HCT116 (cell line): ENCODE measurements around the gene RASGRP2. TPM values are rescaled to one million over a fixed set of nuclear protein-coding genes. Genes with fewer than 3 reads are reported as not detected.

Source experiments
- ATAC-seq: fragments of 200-7000 bp; cut with Tn5 transposase; 2 replicates; pipeline ENCODE4 v1.9.1; 2020; ENCODE audit warnings: mild to moderate bottlenecking, moderate library complexity
- BruUV-seq: library from RNA; stranded (reverse); fragments of 400-500 nt; replicated peaks from 2 replicates; lab custom pipeline; 2021; lab: Mats Ljungman, UMichigan
- CTCF ChIA-PET: fragments of 300-600 bp; sonication (Branson Sonifier 250); formaldehyde crosslinking; loops from one replicate; lab custom pipeline; 2021; ENCODE audit warnings: antibody characterized with exemption; lab: Charles Lee
- POLR2A ChIA-PET: fragments of 300-600, 350-600 bp; sonication (Branson Sonifier 250); formaldehyde crosslinking; loops from one replicate; lab custom pipeline; 2021; ENCODE audit warnings: antibody characterized with exemption; lab: Charles Lee
- RAD21 ChIA-PET, 2 experiments: fragments of 300-600 bp; sonication (Branson Sonifier 250); formaldehyde crosslinking; loops; one replicate each; lab custom pipeline; 2023; ENCODE audit warnings: low total read pairs in 2 of 2; ENCODE audit not compliant: uncharacterized antibody in 2 of 2, unreplicated experiment in 2 of 2, low non-redundant PET in 1 of 2; lab: Charles Lee
- DNase-seq: peaks from one replicate; pipeline ENCODE4 v3.0.0-alpha.2; 2010; ENCODE audit warnings: low read depth, low spot score
- H2AFZ ChIP-seq: fragments of 200-600 bp; shearing (Covaris generic), sonication (generic); 2 replicates; pipeline ENCODE4 v1.6.1; 2017; ENCODE audit warnings: low read depth, mixed run types, mixed read lengths, antibody characterized with exemption, low read length; ENCODE audit not compliant: poor library complexity, severe bottlenecking
- H3K27ac ChIP-seq: 2 replicates; pipeline ENCODE4 v1.5.1; 2012; ENCODE audit warnings: low read depth, low read length
- H3K27me3 ChIP-seq: fragments of 200-600 bp; sonication (generic); 2 replicates; pipeline ENCODE4 v1.6.1; 2016; ENCODE audit warnings: mixed run types, low read length, mixed read lengths; ENCODE audit not compliant: insufficient read depth
- H3K36me3 ChIP-seq, 2 experiments: fragments of 200-500 bp in 1 of 2; fragments of 200-600 bp in 1 of 2; sonication (Bioruptor generic) in 1 of 2; sonication (generic) in 1 of 2; 2 replicates each; pipeline versions ENCODE4 v1.5.1 to v1.6.1; 2014 to 2016; ENCODE audit warnings: low read length in 2 of 2, inconsistent platforms in 1 of 2, mixed read lengths in 1 of 2, mixed run types in 1 of 2; ENCODE audit not compliant: insufficient read depth in 2 of 2, control insufficient read depth in 1 of 2
- H3K4me1 ChIP-seq, 2 experiments: fragments of 200-600 bp in 1 of 2; sonication (generic) in 1 of 2; 2 replicates each; pipeline versions ENCODE4 v1.5.1 to v1.6.1; 2012 to 2017; ENCODE audit warnings: low read length in 2 of 2, inconsistent platforms in 1 of 2, mild to moderate bottlenecking in 1 of 2, mixed read lengths in 1 of 2, mixed run types in 1 of 2, moderate library complexity in 1 of 2; ENCODE audit not compliant: insufficient read depth in 2 of 2, control insufficient read depth in 1 of 2
- H3K4me2 ChIP-seq: fragments of 200-600 bp; sonication (generic); 2 replicates; pipeline ENCODE4 v1.6.1; 2017; ENCODE audit warnings: mixed run types, low read length, mixed read lengths
- H3K4me3 ChIP-seq, 2 experiments: fragments of 200-600 bp in 1 of 2; sonication (generic) in 1 of 2; replicated peaks in 1 of 2; 2 replicates each; pipeline ENCODE4 v1.5.1; 2011 to 2016; ENCODE audit warnings: low read length in 2 of 2, control low read depth in 1 of 2, low read depth in 1 of 2, mild to moderate bottlenecking in 1 of 2, mixed read lengths in 1 of 2, mixed run types in 1 of 2
- H3K79me2 ChIP-seq: fragments of 200-600 bp; sonication (generic); 2 replicates; pipeline ENCODE4 v1.6.1; 2017; ENCODE audit warnings: mild to moderate bottlenecking, mixed run types, low read length, moderate library complexity, mixed read lengths; ENCODE audit not compliant: insufficient read depth
- H3K9ac ChIP-seq: fragments of 200-600 bp; sonication (generic); 2 replicates; pipeline ENCODE4 v1.6.1; 2016; ENCODE audit warnings: low read length, mixed read lengths
- H3K9me2 ChIP-seq: fragments of 200-600 bp; sonication (generic), shearing (Covaris generic); 2 replicates; pipeline ENCODE4 v1.6.1; 2017; ENCODE audit warnings: mixed run types, mild to moderate bottlenecking, moderate library complexity; ENCODE audit not compliant: insufficient read depth
- H3K9me3 ChIP-seq, 2 experiments: fragments of 200-500 bp in 1 of 2; fragments of 200-600 bp in 1 of 2; sonication (Bioruptor generic) in 1 of 2; sonication (generic) in 1 of 2; 2 replicates each; pipeline ENCODE4 v1.6.1; 2014 to 2017; ENCODE audit warnings: low read length in 2 of 2, mixed read lengths in 2 of 2, inconsistent platforms in 1 of 2, low read depth in 1 of 2, mild to moderate bottlenecking in 1 of 2, mixed run types in 1 of 2, moderate library complexity in 1 of 2; ENCODE audit not compliant: control insufficient read depth in 1 of 2, insufficient read depth in 1 of 2
- H4K20me1 ChIP-seq: fragments of 200-600 bp; sonication (generic), shearing (Covaris generic); 2 replicates; pipeline ENCODE4 v1.6.1; 2017; ENCODE audit warnings: mixed run types, mild to moderate bottlenecking, moderate library complexity; ENCODE audit not compliant: insufficient read depth
- ATF3 ChIP-seq: IDR thresholded peaks from 2 replicates; pipeline ENCODE4 v1.6.1; 2012
- CEBPB ChIP-seq: IDR thresholded peaks from 2 replicates; pipeline ENCODE4 v1.6.1; 2012; ENCODE audit warnings: low read depth
- CTCF ChIP-seq, 3 experiments: fragments of 200-600 bp in 1 of 3; sonication (generic) in 1 of 3; IDR thresholded peaks in 2 of 3; conservative IDR thresholded peaks in 1 of 3; 2 replicates each; pipeline ENCODE4 v1.5.1; 2012 to 2017; ENCODE audit warnings: low read depth in 2 of 3, low read length in 2 of 3, antibody characterized with exemption in 1 of 3, borderline replicate concordance in 1 of 3, control low read depth in 1 of 3, mild to moderate bottlenecking in 1 of 3, mixed read lengths in 1 of 3, mixed run types in 1 of 3, moderate library complexity in 1 of 3; ENCODE audit not compliant: insufficient read depth in 1 of 3
- EGR1 ChIP-seq: IDR thresholded peaks from 2 replicates; pipeline ENCODE4 v1.6.1; 2012; ENCODE audit warnings: low read depth
- ELF1 ChIP-seq: IDR thresholded peaks from 2 replicates; pipeline ENCODE4 v1.6.1; 2012; ENCODE audit warnings: low read depth, borderline replicate concordance
- EZH2 ChIP-seq: fragments of 200-600 bp; sonication (generic); IDR thresholded peaks from 2 replicates; pipeline ENCODE4 v1.6.1; 2017; ENCODE audit warnings: antibody characterized with exemption, mixed run types
- EZH2phosphoT487 ChIP-seq: fragments of 200-600 bp; IDR thresholded peaks from 2 replicates; pipeline ENCODE4 v1.6.1; 2018; ENCODE audit warnings: antibody characterized with exemption, borderline replicate concordance
- FOSL1 ChIP-seq: IDR thresholded peaks from 2 replicates; pipeline ENCODE4 v1.6.1; 2012; ENCODE audit warnings: low read depth
- MAX ChIP-seq: IDR thresholded peaks from 2 replicates; pipeline ENCODE4 v1.6.1; 2012
- POLR2A ChIP-seq: IDR thresholded peaks from 2 replicates; pipeline ENCODE4 v1.7.0; 2011; ENCODE audit warnings: borderline replicate concordance; ENCODE audit not compliant: insufficient read depth, insufficient read length; ENCODE audit errors: extremely low read depth
- POLR2AphosphoS5 ChIP-seq: IDR thresholded peaks from 2 replicates; pipeline ENCODE4 v1.6.1; 2011; ENCODE audit warnings: mild to moderate bottlenecking, low read depth, low read length, moderate library complexity
- REST ChIP-seq: IDR thresholded peaks from 2 replicates; pipeline ENCODE4 v1.6.1; 2012; ENCODE audit warnings: low read depth
- SRF ChIP-seq: IDR thresholded peaks from 2 replicates; pipeline ENCODE4 v1.6.1; 2012; ENCODE audit warnings: low read depth
- TCF7L2 ChIP-seq: IDR thresholded peaks from 2 replicates; pipeline ENCODE4 v1.7.0; 2011; ENCODE audit warnings: borderline replicate concordance, inconsistent platforms; ENCODE audit not compliant: insufficient read depth, insufficient read length; ENCODE audit errors: extremely low read depth
- YY1 ChIP-seq: IDR thresholded peaks from 2 replicates; pipeline ENCODE4 v1.6.1; 2011; ENCODE audit warnings: low read length, low read depth, moderate library complexity, mild to moderate bottlenecking; ENCODE audit not compliant: insufficient replicate concordance; ENCODE audit errors: extremely low read depth
- ZBTB33 ChIP-seq: IDR thresholded peaks from 2 replicates; pipeline ENCODE4 v1.6.1; 2011; ENCODE audit warnings: mild to moderate bottlenecking, low read length, moderate library complexity; ENCODE audit not compliant: insufficient replicate concordance; ENCODE audit errors: extremely low read depth
- ZFX ChIP-seq: fragments of 450-650 bp; IDR thresholded peaks from 2 replicates; pipeline ENCODE4 v1.6.1; 2017
- ZNF274 ChIP-seq: fragments of 200-500 bp; sonication (Bioruptor generic); IDR thresholded peaks from 2 replicates; pipeline ENCODE4 v1.6.1; 2014; ENCODE audit warnings: mild to moderate bottlenecking, low read depth, low read length, inconsistent platforms
- intact Hi-C: fragments of 100-400 bp; cut with micrococcal nuclease; formaldehyde crosslinking; loops from 2 replicates; pipeline ENCODE4 v1.10.0; 2022
- total RNA-seq: library from RNA; stranded (reverse); gene quantifications from one replicate; pipeline ENCODE4 v1.2.1, GENCODE V29; 2021; ENCODE audit not compliant: unreplicated experiment

The RASGRP2 gene
- total RNA-seq, 1 experiment from 2014 or later, result 12.8 TPM

GRCh38 chr11:64754124-64754918, 10.4 kb upstream of the RASGRP2 start:
- Histone ChIP-seq H3K36me3 (no peaks in the 10 kb centered on the region), H3K9me3 (no peaks in the 10 kb centered on the region), H3K27me3 (no peaks in the 10 kb centered on the region), H3K4me3 (no peak overlapping the region), H3K9ac (no peak overlapping the region), H3K4me2 (no peak overlapping the region), H2AFZ (no peak overlapping the region), H3K9me2 (no peaks in the 10 kb centered on the region), H3K4me1 (peaks cover 0 to 6% of the 10 kb centered on the region in 2 experiments; a peak in 1 of 4 replicates), H3K27ac (no peak overlapping the region), H3K79me2 (no peaks in the 10 kb centered on the region), H4K20me1 (no peaks in the 10 kb centered on the region)
- DNase-seq (no peak), ATAC-seq (no peak)
- TF ChIP-seq ZFX, result no peak
- TF ChIP-seq ELF1, result no peak
- TF ChIP-seq POLR2AphosphoS5, result no peak
- TF ChIP-seq YY1, result no peak
- TF ChIP-seq TCF7L2, result no peak
- no peak for TF ChIP-seq ZNF274
- no peak for TF ChIP-seq EGR1
- TF ChIP-seq FOSL1, result no peak
- TF ChIP-seq POLR2A, result no peak
- TF ChIP-seq SRF, result no peak
- TF ChIP-seq EZH2, result no peak
- no peak for TF ChIP-seq ATF3
- no peak for TF ChIP-seq MAX
- no peak for TF ChIP-seq ZBTB33
- TF ChIP-seq CEBPB, result no peak
- TF ChIP-seq REST, result no peak
- no peak for TF ChIP-seq EZH2phosphoT487
- no peak for TF ChIP-seq CTCF (IDR thresholded peaks at IDR 0.05 in 2 of 3, conservative IDR thresholded peaks at IDR 0.05 in 1 of 3; ENCODE audit: borderline replicate concordance in 1 of 3, insufficient read depth in 1 of 3, low read depth in 2 of 3, low read length in 2 of 3)
- BruUV-seq, result no TSS peak
- intact Hi-C loops, result no loop called here
- ChIA-PET CTCF (no interaction called here), RAD21 (no interaction called here), POLR2A (interaction anchor here (1.0 kb wide), 1 partner anchor 25 kb away, joined by 3 read pairs; no protein-coding TSS in a partner anchor)
